GM23248 (cell line): Measurements from ENCODE around the gene CLOCK. TPM values are rescaled to one million over a fixed set of nuclear protein-coding genes. Genes with fewer than 3 reads are reported as not detected.
"Not testable (repeated sequence)": the region's sequence is repeated elsewhere in the genome, so short reads cannot be mapped to it uniquely, and the experiment has no call there.

Experiments
- DNase-seq: peaks from one replicate; pipeline ENCODE4 v3.0.0-alpha.2; 2015
- H2AFZ ChIP-seq: fragments of 200-600 bp; sonication (generic); 2 replicates; pipeline ENCODE4 v1.6.1; 2016; ENCODE audit warnings: antibody characterized with exemption
- H3F3A ChIP-seq: fragments of 200-600 bp; sonication (generic); 2 replicates; pipeline ENCODE4 v1.6.1; 2016; ENCODE audit warnings: mild to moderate bottlenecking, antibody characterized with exemption, mixed run types; ENCODE audit not compliant: insufficient read depth
- H3K27ac ChIP-seq: fragments of 200-600 bp; sonication (generic); 2 replicates; pipeline ENCODE4 v1.5.1; 2016; ENCODE audit warnings: mild to moderate bottlenecking
- H3K27me3 ChIP-seq: fragments of 200-600 bp; sonication (generic); replicated peaks from 2 replicates; pipeline ENCODE4 v1.6.1; 2016; ENCODE audit warnings: mild to moderate bottlenecking; ENCODE audit not compliant: insufficient read depth
- H3K36me3 ChIP-seq: fragments of 200-600 bp; sonication (generic); 2 replicates; pipeline ENCODE4 v1.6.1; 2016; ENCODE audit warnings: low read depth, mild to moderate bottlenecking
- H3K4me1 ChIP-seq: fragments of 200-600 bp; sonication (generic); 2 replicates; pipeline ENCODE4 v1.6.1; 2016; ENCODE audit warnings: mild to moderate bottlenecking; ENCODE audit not compliant: insufficient read depth
- H3K4me2 ChIP-seq: fragments of 200-600 bp; sonication (generic); one replicate; pipeline ENCODE4 v1.6.1; 2016; ENCODE audit warnings: mild to moderate bottlenecking; ENCODE audit not compliant: unreplicated experiment
- H3K4me3 ChIP-seq: fragments of 200-600 bp; sonication (generic); 2 replicates; pipeline ENCODE4 v1.5.1; 2016; ENCODE audit warnings: mild to moderate bottlenecking
- H3K79me2 ChIP-seq: fragments of 200-600 bp; sonication (generic); 2 replicates; pipeline ENCODE4 v1.6.1; 2016; ENCODE audit warnings: mild to moderate bottlenecking; ENCODE audit not compliant: insufficient read depth
- H3K9ac ChIP-seq: fragments of 200-600 bp; sonication (generic); 2 replicates; pipeline ENCODE4 v1.6.1; 2016; ENCODE audit warnings: mild to moderate bottlenecking
- H3K9me2 ChIP-seq: fragments of 200-600 bp; sonication (generic); 2 replicates; pipeline ENCODE4 v1.6.1; 2016; ENCODE audit warnings: mixed run types, mild to moderate bottlenecking, moderate library complexity; ENCODE audit not compliant: insufficient read depth
- H3K9me3 ChIP-seq: fragments of 200-600 bp; sonication (generic); one replicate; pipeline ENCODE4 v1.6.1; 2017; ENCODE audit warnings: low read depth
- H4K20me1 ChIP-seq: fragments of 200-600 bp; sonication (generic); 2 replicates; pipeline ENCODE4 v1.6.0; 2016; ENCODE audit not compliant: insufficient read depth
- EZH2 ChIP-seq: fragments of 200-600 bp; sonication (generic); IDR thresholded peaks from 2 replicates; pipeline ENCODE4 v1.6.1; 2018; ENCODE audit warnings: antibody characterized with exemption, mild to moderate bottlenecking; ENCODE audit not compliant: insufficient read depth, poor library complexity, severe bottlenecking
- EZH2phosphoT487 ChIP-seq: fragments of 200-600 bp; sonication (generic); IDR thresholded peaks from 2 replicates; pipeline ENCODE4 v1.6.1; 2018; ENCODE audit warnings: antibody characterized with exemption, moderate library complexity, mild to moderate bottlenecking, low read depth; ENCODE audit not compliant: insufficient read depth
- WGBS, 2 experiments: methylation state at CpG; one replicate each; pipeline ENCODE4 v1.1.6; 2015 to 2017; ENCODE audit warnings: low lambda C conversion rate in 2 of 2, low coverage in 1 of 2; ENCODE audit errors: missing lambda C conversion rate in 2 of 2; 5-methylcytosine and 5-hydroxymethylcytosine counted together
- in situ Hi-C: fragments of 300-500 bp; cut with MboI; formaldehyde crosslinking; loops from 2 replicates; pipeline ENCODE4 v1.15.0; 2020
- polyA plus RNA-seq: library from polyadenylated mRNA; unstranded; fragments of >200 nt; fragmentation: Nextera tagmentation; extraction: Ambion mirVana; gene quantifications from 2 replicates; pipeline ENCODE4 v1.2.1, GENCODE V29; 2016
- total RNA-seq: library from RNA; depleted of rRNA; stranded (reverse); fragments of >200 nt; shearing (Covaris generic); gene quantifications from 2 replicates; pipeline ENCODE4 v1.2.3, GENCODE V29; 2014; rRNA removed

The CLOCK gene, protein sequence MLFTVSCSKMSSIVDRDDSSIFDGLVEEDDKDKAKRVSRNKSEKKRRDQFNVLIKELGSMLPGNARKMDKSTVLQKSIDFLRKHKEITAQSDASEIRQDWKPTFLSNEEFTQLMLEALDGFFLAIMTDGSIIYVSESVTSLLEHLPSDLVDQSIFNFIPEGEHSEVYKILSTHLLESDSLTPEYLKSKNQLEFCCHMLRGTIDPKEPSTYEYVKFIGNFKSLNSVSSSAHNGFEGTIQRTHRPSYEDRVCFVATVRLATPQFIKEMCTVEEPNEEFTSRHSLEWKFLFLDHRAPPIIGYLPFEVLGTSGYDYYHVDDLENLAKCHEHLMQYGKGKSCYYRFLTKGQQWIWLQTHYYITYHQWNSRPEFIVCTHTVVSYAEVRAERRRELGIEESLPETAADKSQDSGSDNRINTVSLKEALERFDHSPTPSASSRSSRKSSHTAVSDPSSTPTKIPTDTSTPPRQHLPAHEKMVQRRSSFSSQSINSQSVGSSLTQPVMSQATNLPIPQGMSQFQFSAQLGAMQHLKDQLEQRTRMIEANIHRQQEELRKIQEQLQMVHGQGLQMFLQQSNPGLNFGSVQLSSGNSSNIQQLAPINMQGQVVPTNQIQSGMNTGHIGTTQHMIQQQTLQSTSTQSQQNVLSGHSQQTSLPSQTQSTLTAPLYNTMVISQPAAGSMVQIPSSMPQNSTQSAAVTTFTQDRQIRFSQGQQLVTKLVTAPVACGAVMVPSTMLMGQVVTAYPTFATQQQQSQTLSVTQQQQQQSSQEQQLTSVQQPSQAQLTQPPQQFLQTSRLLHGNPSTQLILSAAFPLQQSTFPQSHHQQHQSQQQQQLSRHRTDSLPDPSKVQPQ
- total RNA-seq, result 28.0 and 32.2 TPM in 2 replicates
- polyA plus RNA-seq, result 16.2 and 16.5 TPM in 2 replicates

- H3K4me3 ChIP-seq, result peak within 1 kb of the TSS; percentile 82
- WGBS, 2 experiments, result 1 to 3% methylated on average over 38 to 71 of the region's 71 CpGs
- peaks cover 63% of the 10 kb centered on the region for H3F3A ChIP-seq
- H3K27me3 ChIP-seq, result no peaks in the 10 kb centered on the region
- in situ Hi-C loops, result no loop called here
- no peaks in the 10 kb centered on the region for H3K9me3 ChIP-seq
- H3K9me2 ChIP-seq, result no peaks in the 10 kb centered on the region
- peak within 1 kb of the TSS; percentile 89 for H3K9ac ChIP-seq
- peak within 1 kb of the TSS; percentile 95 for H3K4me2 ChIP-seq
- H3K36me3 ChIP-seq, result no peaks in the 10 kb centered on the region
- H3K4me1 ChIP-seq, result peaks cover 47% of the 10 kb centered on the region
- H2AFZ ChIP-seq, result peak within 1 kb of the TSS; percentile 88
- H4K20me1 ChIP-seq, result no peaks in the 10 kb centered on the region
- peak; percentile 91 for DNase-seq
- no peak for TF ChIP-seq EZH2
- TF ChIP-seq EZH2phosphoT487, result no peak
- H3K27ac ChIP-seq, result peak within 1 kb of the TSS; percentile 89
- peaks cover 41% of the 10 kb centered on the region for H3K79me2 ChIP-seq
Observed at GRCh38 chr4:55546756-55547465, at the start of gene CLOCK. TSS of gene CLOCK (minus strand) at chr4:55546909. CDS start at chr4:55482785, 64,124 bp downstream.

DNA sequence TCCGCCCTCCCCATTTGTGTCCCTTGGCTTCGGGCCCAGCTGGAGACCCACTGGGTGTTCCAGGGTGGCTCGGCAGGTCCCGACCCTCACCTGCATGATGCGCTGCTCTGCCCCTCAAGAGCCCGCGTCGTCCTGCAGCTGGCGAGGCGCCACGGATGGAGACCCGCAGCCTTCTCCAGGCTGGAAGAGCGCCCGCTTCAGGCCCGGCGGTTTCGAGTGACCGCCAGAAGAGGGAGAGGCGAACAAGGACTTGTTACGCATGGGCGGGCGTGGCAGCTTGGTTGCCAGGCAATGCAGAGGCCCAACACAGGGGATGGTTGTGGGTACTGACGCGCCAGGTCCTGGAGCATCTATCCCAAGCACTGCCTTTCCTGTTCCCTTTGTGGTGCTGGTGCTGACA lies 45.3 kb upstream of the CLOCK start, which contains the start of gene PDCL2:
TSS of gene PDCL2 (minus strand) at position 232 of the 400 bp plus-strand sequence. CDS start at position 96, 136 bp downstream.
- Histone ChIP-seq H3F3A (no peaks in the 10 kb centered on the region), H3K79me2 (no peaks in the 10 kb centered on the region), H3K9ac (no peak within 1 kb of the TSS), H2AFZ (no peak within 1 kb of the TSS), H3K27me3 (peaks cover 4% of the 10 kb centered on the region; the same call in 1 of the 2 replicates), H3K4me2 (no peak within 1 kb of the TSS), H3K36me3 (no peaks in the 10 kb centered on the region), H3K4me1 (no peaks in the 10 kb centered on the region), H3K9me2 (no peaks in the 10 kb centered on the region), H3K4me3 (no peak within 1 kb of the TSS), H3K27ac (no peak within 1 kb of the TSS), H3K9me3 (no peaks in the 10 kb centered on the region), H4K20me1 (no peaks in the 10 kb centered on the region)
- in situ Hi-C loops, result no loop called here
- WGBS, 2 experiments, result 69 to 70% methylated on average over 24 of the region's 24 CpGs
- TF ChIP-seq EZH2phosphoT487 (no peak), EZH2 (no peak)
- no peak for DNase-seq

DNA sequence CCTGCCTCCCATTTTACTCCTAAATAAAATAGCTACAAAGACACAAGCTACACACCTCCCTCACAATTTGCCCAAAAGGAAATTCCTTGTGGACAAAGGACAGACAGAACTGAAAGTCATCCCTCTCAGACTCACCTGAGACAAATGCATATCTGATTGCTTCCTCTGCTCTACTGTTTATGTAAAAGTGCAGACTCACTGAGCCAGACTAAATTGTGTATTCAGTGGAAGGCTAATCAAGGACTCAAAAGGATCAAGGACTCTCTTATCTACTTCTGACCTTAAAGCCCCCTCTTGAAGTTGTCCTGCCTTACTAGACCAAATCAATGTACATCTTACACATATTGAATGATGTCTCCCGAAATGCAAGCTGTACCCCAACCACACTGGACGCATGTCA lies 41.5 kb upstream of the CLOCK start:
- 37 to 47% methylated on average over 2 of the region's 2 CpGs for WGBS, 2 experiments
- no peak for DNase-seq
- in situ Hi-C loops, result no loop called here

DNA sequence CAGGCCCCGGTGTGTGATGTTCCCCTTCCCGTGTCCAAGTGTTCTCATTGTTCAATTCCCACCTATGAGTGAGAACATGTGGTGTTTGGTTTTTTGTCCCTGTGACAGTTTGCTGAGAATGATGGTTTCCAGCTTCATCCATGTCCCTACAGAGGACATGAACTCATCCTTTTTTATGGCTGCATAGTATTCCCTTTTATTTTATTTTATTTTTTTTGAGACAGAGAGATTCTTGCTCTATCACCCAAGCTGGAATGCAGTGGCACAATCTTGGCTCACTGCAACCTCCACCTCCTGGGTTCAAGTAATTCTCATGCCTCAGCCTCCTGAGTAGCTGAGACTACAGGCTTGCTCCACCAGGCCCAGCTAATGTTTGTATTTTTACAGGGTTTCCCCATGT lies 36.1 kb upstream of the CLOCK start:
- H4K20me1 ChIP-seq, H3K4me1 ChIP-seq, H2AFZ ChIP-seq, H3K79me2 ChIP-seq, H3K36me3 ChIP-seq, H3K27me3 ChIP-seq, DNase-seq, H3K27ac ChIP-seq, H3K4me3 ChIP-seq, H3F3A ChIP-seq, H3K9ac ChIP-seq, in situ Hi-C loops, H3K9me2 ChIP-seq, H3K9me3 ChIP-seq, H3K4me2 ChIP-seq: not testable (repeated sequence)
- 83% methylated on average over 2 of the region's 2 CpGs; no CpG with 5 or more reads in 1 of the 2 experiments for WGBS, 2 experiments

More for the DNA sequence above, 41.5 kb upstream of the CLOCK start:
- no peaks in the 10 kb centered on the region for H3K36me3 ChIP-seq
- no peak overlapping the region for H3K27ac ChIP-seq
- H3K9me2 ChIP-seq, result no peaks in the 10 kb centered on the region
- H3K79me2 ChIP-seq, result no peaks in the 10 kb centered on the region
- H3K4me3 ChIP-seq, result no peak overlapping the region
- no peaks in the 10 kb centered on the region for H4K20me1 ChIP-seq
- H3K4me1 ChIP-seq, result no peaks in the 10 kb centered on the region
- H3K27me3 ChIP-seq, result no peaks in the 10 kb centered on the region; the same call in 1 of the 2 replicates
- no peak overlapping the region for H3K9ac ChIP-seq
- no peak for TF ChIP-seq EZH2phosphoT487
- TF ChIP-seq EZH2, result no peak
- H3F3A ChIP-seq, result no peaks in the 10 kb centered on the region
- no peak overlapping the region for H2AFZ ChIP-seq
- H3K4me2 ChIP-seq, result no peak overlapping the region
- no peaks in the 10 kb centered on the region for H3K9me3 ChIP-seq
